T47D (cell line): Measurements from ENCODE around the gene POC1A.
A peak's percentile ranks its signal among the peaks of the same experiment; 100 is the strongest.
"Not testable (repeated sequence)": the region's sequence is repeated elsewhere in the genome, so short reads cannot be mapped to it uniquely, and the experiment has no call there.

Source experiments
- DNase-seq, 2 experiments: peaks; one replicate each; pipeline versions ENCODE4 v3.0.0 to v3.0.0-alpha.2; 2011 to 2012; ENCODE audit warnings: low read depth in 1 of 2, low spot score in 1 of 2
- JUND ChIP-seq: IDR thresholded peaks from 2 replicates; pipeline ENCODE4 v1.6.1; 2012; ENCODE audit warnings: low read depth
- in situ Hi-C: cut with HindIII; loops from 2 replicates; pipeline ENCODE4 v1.10.0; 2016; ENCODE audit warnings: low sequenced_read_pairs, low pct_unique_long_range_greater_than_20kb

POC1A gene

DNA sequence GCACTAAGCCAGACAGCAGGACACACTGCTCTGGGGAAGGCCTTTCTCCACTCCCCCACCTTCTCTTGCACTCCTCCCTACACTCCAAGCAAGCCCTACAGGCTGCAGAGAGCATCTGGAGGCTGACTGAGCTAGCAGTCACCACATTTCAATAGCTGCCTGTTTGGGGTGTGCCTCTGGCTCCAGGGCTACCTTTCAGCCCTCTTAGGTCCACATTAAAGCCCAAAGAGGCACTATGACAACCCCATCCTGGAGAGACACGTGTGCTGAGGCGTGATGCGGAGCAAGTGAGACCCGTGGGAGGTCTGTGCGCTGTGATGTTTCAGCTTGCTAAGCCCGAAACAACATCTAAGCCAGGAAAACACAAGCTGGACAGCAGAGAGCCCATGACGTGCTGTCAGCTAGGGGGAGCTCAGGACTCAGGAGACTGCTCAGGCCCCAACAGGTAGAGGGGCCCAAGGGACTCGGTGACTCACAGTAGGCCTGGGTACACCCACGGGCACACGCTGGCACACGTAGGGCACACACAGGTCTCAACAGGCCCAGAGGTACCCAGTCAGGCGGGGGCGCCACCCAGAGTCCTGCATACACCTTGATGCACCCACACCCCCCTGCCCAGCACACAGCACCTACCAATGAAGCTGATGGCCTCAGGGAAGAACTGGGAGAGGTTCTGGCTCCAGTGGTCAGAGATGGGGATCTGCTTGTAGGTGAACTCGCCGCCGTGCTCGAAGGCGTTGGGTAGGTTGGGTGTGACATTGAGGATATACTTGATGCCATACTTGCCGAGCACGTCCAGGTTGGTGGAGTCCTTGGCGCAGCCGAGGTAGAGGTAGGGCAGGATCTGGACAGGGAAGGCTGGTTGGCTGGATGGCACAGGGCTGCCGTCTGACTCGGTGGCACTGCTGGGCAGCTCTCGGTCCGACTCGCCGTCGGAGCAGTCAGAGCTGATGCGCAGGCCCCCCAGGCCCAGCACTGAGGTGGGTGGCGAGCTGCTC lies 100.6 kb downstream of the POC1A start:
- in situ Hi-C loops = no loop called here
- DNase-seq = peak in 1 of 2 experiments; percentile 26
- no peak for TF ChIP-seq JUND

- no peak for DNase-seq
These were observed 101.4 kb downstream of the POC1A start for GRCh38 chr3:52052831-52053306.

GRCh38 chr3:52051444-52051843 lies 102.8 kb downstream of the POC1A start:
- DNase-seq = no peak
- in situ Hi-C loops = no loop called here
- TF ChIP-seq JUND = no peak

More at GRCh38 chr3:52052831-52053306, 101.4 kb downstream of the POC1A start:
- in situ Hi-C loops = no loop called here
- no peak for TF ChIP-seq JUND

DNA sequence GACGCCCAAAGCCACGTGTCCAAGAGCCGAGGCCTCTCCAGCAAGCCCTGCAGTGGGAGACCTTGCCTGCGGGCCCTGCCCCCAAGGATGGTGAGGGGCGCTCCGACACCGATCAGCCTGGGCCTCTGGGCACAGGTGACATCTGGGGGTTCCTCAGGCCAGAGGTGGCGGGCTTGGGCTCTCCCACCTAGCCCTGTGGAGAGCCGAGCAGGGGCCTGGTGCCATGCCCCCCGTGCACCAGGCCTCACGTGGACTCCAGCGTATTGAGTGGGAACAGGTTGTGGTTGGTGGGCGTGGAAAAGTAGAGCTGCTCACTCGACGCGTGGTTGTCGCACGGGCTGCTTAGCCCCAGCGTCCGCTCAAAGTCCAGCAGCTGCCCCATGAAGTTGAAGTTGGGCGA lies 103.7 kb downstream of the POC1A start:
- TF ChIP-seq JUND = no peak
- in situ Hi-C loops = no loop called here
- no peak for DNase-seq

- DNase-seq = no peak
- TF ChIP-seq JUND = no peak
- in situ Hi-C loops = no loop called here
These were observed 104.7 kb downstream of the POC1A start for GRCh38 chr3:52049503-52049902.

DNA sequence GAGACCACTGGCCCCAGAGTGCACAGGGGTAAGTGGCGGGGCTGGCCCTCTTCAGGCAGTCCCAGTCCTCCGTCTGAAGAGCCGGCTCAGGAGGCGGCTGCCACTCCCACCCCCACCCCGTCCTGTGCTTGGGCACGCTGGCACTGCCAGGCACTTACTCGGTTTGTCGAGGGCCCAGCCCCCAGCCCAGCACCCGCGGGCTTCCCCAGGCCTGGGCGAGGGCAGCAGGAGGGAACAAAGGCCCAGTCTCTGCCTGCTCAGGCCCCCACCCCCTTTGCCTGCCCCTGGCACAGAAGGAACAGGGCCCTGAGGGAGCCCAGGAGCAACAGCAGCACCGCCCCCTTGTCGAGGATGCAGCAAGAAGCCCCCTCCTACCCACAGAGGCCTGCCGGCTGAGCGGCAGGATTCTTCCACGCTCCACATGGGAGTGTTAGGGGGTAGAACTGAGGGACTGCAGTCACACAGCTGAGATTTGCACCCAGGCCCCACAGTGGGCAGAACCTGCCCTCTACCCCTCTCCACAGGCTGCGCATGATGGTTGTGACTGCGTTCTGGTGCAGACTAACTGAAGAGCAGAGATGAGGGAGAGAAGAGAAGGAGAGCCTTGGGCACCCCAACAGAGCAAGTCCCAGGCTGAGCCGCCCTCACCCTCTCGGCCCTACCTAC lies 106.8 kb downstream of the POC1A start:
- in situ Hi-C loops = no loop called here
- DNase-seq = no peak
- TF ChIP-seq JUND = no peak

GRCh38 chr3:52046902-52047239 lies 107.4 kb downstream of the POC1A start:
- in situ Hi-C loops = no loop called here
- DNase-seq = no peak
- TF ChIP-seq JUND = no peak

DNA sequence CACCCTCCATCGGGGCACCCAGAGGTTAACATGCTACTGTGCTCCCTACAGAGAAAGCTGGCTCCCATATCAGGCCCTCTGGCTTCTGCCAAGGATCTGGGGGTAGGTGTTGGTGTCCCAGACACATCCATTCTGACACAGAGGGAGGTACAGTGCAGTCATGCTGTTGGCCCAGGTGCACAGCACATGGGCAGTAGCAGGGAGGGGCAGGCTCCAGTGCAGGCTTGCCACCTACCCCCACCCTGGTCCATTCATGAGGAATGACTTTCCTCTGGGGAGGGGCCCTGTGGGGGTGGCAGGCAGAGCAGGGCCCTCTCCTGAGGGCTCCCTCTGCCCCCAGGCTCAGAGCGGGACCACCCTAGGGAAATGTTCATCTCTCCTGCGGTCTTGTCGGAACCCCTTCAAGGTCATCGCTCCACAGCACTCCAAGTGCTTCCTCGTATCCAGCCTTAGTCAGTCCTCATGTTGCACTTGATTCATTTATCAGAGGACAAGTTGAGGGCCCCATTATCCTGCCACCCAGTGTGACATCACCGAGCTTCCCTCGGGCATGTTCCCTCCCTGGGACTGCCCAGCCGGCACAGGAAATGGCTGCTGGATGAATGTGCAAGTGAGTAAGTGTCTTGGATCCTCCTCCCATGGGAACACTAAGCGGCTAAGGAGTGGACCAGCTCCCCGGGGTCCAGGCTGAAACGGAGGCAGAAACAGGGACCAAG lies 107.9 kb downstream of the POC1A start:
- no peak for DNase-seq
- in situ Hi-C loops = no loop called here
- TF ChIP-seq JUND = no peak

DNA sequence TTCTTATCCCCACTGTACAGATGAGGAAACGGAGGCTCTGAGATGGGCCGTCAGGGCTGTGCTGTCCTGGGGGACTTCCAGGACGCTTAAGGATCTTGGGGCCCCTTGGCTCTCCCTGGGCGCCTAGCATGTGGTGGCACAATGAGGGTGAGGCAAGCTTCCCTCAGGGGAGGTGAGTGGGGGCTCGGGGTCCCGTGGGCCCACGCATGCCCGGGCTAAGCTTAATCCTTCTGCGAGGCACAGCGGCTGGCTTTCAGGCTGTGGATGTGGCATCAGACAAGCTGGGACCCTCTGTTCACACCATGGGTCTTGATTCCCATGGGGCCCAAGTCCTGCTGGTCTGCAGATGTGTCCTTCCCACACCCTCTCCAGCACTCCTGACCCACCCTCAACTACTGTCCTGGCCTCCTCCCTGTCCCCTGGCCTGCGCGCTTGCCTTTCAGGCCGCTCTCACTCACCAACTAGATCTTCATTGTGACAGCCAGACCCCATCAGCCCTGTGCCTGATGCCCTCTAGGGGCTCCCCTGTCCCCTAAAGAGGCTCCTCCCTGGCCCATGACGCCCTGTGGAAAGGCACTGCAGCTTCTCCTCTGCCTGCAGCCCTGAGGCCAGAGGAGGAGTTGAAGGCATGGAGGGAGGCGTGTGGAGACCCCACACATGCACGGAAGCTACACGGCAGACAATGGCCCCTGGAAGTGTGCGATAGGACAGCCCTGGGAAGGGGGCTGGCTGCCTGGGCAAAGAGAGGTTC lies 109.2 kb downstream of the POC1A start:
- DNase-seq = no peak
- no peak for TF ChIP-seq JUND
- in situ Hi-C loops = no loop called here

DNA sequence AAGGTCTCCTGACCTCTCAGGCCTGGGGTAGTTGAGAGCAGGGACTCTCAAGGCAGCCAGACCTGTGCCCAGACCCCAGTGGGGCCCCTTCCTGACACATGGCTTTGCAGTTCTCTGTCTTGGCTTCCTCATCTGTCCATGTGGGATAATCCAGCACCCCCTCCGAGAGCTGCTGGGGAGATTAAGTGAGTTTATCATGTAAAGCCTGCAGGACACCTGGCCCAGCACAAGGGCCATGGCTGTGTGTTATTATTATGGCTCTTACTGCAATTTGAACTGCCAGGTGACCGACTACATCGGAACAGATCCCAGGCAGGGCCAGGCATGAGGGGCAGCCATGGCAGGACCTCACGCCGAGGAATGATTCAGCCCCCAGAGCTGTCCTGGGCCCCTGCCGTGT lies 110.5 kb downstream of the POC1A start:
- DNase-seq = no peak
- TF ChIP-seq JUND = no peak
- in situ Hi-C loops = no loop called here

DNA sequence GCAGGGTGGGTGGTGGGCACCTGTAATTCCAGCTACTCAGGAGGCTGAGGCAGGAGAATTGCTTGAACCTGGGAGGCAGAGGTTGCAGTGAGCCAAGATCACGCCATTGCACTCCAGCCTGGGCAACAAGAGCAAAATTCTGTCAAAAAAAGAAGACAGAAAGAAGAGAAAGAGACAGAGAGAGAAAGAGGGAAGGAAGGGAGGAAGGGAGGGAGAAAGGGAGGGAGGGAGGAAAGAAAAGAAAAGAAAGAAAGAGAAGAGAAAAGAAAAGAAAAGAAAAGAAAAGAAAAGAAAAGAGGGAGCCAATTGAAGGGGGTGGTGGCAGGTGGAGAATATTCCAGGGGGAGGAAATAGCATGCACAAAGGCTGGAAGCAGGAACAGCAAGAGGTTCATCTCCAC lies 111.2 kb downstream of the POC1A start:
- in situ Hi-C loops, DNase-seq: not testable (repeated sequence)

DNA sequence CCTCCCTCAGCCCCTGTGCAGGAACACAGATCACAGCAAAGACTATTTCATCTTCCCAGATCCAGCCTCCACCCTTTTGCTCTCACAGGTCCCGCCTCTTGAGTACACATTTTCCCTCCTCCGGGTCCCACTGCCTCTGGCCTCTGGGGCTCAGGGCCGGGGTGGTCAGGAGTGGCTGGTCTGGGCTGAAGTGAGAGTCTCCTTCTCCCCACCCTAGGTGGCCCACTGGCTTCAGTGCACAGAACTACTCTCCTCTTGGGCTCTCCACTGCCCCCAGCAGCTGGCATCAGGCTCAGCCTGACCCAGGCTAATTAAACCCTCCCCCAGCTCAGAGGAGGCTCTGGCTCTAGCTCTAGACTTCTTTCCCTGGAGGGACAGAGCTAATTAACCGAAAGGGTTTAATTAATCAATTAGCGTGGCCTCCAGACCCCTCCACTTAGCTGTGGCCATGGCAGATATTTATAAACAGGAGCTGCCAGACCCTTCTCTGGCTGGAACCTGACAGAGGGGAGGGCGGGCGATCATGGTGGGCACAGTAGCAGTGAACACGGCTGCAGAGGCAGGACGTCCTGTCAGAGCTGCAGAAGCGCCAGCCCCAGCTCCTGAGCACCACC lies 113.0 kb downstream of the POC1A start:
- in situ Hi-C loops = no loop called here
- TF ChIP-seq JUND = no peak
- peak in 1 of 2 experiments; percentile 12 for DNase-seq
